Measurements from ENCODE around the gene KCNAB2.

The KCNAB2 gene

GRCh38 chr1:6045561-6045960, at the start of gene KCNAB2:
Gene KCNAB2, plus strand, starts transcription at chr1:6045888. Its CDS starts 5,649 bp downstream, at chr1:6051537.
- DNase-seq = no peak

GRCh38 chr1:5996641-5997270, 48.9 kb upstream of the KCNAB2 start:
- no peak for DNase-seq

- DNase-seq = no peak
Measured at GRCh38 chr1:5997316-5997715, 48.4 kb upstream of the KCNAB2 start.

GRCh38 chr1:5998051-5998905, 47.4 kb upstream of the KCNAB2 start:
- no peak for DNase-seq

GRCh38 chr1:5998906-5999301, 46.8 kb upstream of the KCNAB2 start:
- no peak for DNase-seq

GRCh38 chr1:5999711-6000443, 45.8 kb upstream of the KCNAB2 start:
- DNase-seq = no peak

GRCh38 chr1:6000444-6001288, 45.0 kb upstream of the KCNAB2 start:
- DNase-seq = no peak

- no peak for DNase-seq
Measured at GRCh38 chr1:6001992-6002576, 43.6 kb upstream of the KCNAB2 start.

- DNase-seq = no peak
Measured at GRCh38 chr1:6002714-6003501, 42.8 kb upstream of the KCNAB2 start.

GRCh38 chr1:6003568-6004411, 41.9 kb upstream of the KCNAB2 start:
- DNase-seq = no peak

GRCh38 chr1:6004412-6005123, 41.1 kb upstream of the KCNAB2 start:
- DNase-seq = no peak

- no peak for DNase-seq
Measured at GRCh38 chr1:6005276-6005917, 40.3 kb upstream of the KCNAB2 start.

GRCh38 chr1:6006882-6007281, 38.8 kb upstream of the KCNAB2 start:
- DNase-seq = no peak

- no peak for DNase-seq
Measured at GRCh38 chr1:6007318-6008083, 38.2 kb upstream of the KCNAB2 start.

- no peak for DNase-seq
Measured at GRCh38 chr1:6008084-6008415, 37.6 kb upstream of the KCNAB2 start.

- DNase-seq = no peak
Measured at GRCh38 chr1:6008696-6009095, 37.0 kb upstream of the KCNAB2 start.

GRCh38 chr1:6009120-6010040, 36.3 kb upstream of the KCNAB2 start:
- no peak for DNase-seq

GRCh38 chr1:6010554-6010953, 35.1 kb upstream of the KCNAB2 start:
- DNase-seq = no peak

Data from SIG-M5 (cell line).